PC-3 (cell line): Measurements from ENCODE around the gene NHS. TPM values are rescaled to one million over a fixed set of nuclear protein-coding genes. Genes with fewer than 3 reads are reported as not detected.

Source experiments
- ATAC-seq: fragments of 200-7000 bp; cut with Tn5 transposase; 2 replicates; pipeline ENCODE4 v1.9.1; 2020; ENCODE audit warnings: mild to moderate bottlenecking, moderate library complexity
- BruUV-seq: library from RNA; stranded (reverse); fragments of 400-500 nt; replicated peaks from 2 replicates; lab custom pipeline; 2021; lab: Mats Ljungman, UMichigan
- CTCF ChIA-PET: fragments of 300-600 bp; sonication (Branson Sonifier 250); formaldehyde crosslinking; loops from one replicate; lab custom pipeline; 2022; ENCODE audit warnings: antibody characterized with exemption; lab: Charles Lee
- POLR2A ChIA-PET: fragments of 300-600 bp; sonication (Branson Sonifier 250); formaldehyde crosslinking; loops from one replicate; lab custom pipeline; 2022; ENCODE audit warnings: antibody characterized with exemption; ENCODE audit not compliant: unreplicated experiment; lab: Charles Lee
- DNase-seq: peaks from one replicate; pipeline ENCODE4 v3.0.0-alpha.2; 2015
- H2AFZ ChIP-seq: fragments of 300-600 bp; sonication (generic); 2 replicates; pipeline ENCODE4 v1.6.0; 2016; ENCODE audit warnings: antibody characterized with exemption, low read length
- H3F3A ChIP-seq: fragments of 300-600 bp; sonication (generic); one replicate; pipeline ENCODE4 v1.6.0; 2017; ENCODE audit warnings: antibody characterized with exemption, low read length, control low read depth, mild to moderate bottlenecking; ENCODE audit not compliant: unreplicated experiment
- H3K27ac ChIP-seq: fragments of 300-600 bp; sonication (generic); 2 replicates; pipeline ENCODE4 v1.5.1; 2016; ENCODE audit warnings: mild to moderate bottlenecking, low read length
- H3K27me3 ChIP-seq: fragments of 300-600 bp; sonication (generic); 2 replicates; pipeline ENCODE4 v1.6.1; 2016; ENCODE audit warnings: low read length, mixed read lengths
- H3K36me3 ChIP-seq: fragments of 300-600 bp; sonication (generic); 2 replicates; pipeline ENCODE4 v1.6.1; 2016; ENCODE audit warnings: low read depth, mixed run types, low read length, mixed read lengths
- H3K4me1 ChIP-seq: fragments of 300-600 bp; sonication (generic); 2 replicates; pipeline ENCODE4 v1.5.1; 2016; ENCODE audit warnings: low read length; ENCODE audit not compliant: insufficient read depth
- H3K4me2 ChIP-seq: fragments of 300-600 bp; sonication (generic); 2 replicates; pipeline ENCODE4 v1.6.0; 2016; ENCODE audit warnings: low read length
- H3K4me3 ChIP-seq: fragments of 300-600 bp; sonication (generic); 2 replicates; pipeline ENCODE4 v1.5.1; 2016; ENCODE audit warnings: mild to moderate bottlenecking, low read length, mixed read lengths
- H3K79me2 ChIP-seq: fragments of 300-600 bp; sonication (generic); 2 replicates; pipeline ENCODE4 v1.6.1; 2017; ENCODE audit warnings: low read length, mixed read lengths
- H3K9ac ChIP-seq: fragments of 300-600 bp; sonication (generic); 2 replicates; pipeline ENCODE4 v1.6.0; 2016; ENCODE audit warnings: mild to moderate bottlenecking, low read length
- H3K9me2 ChIP-seq: fragments of 300-600 bp; sonication (generic); replicated peaks from 2 replicates; pipeline ENCODE4 v1.6.1; 2016; ENCODE audit warnings: mixed run types, low read length, mixed read lengths
- H3K9me3 ChIP-seq: fragments of 300-600 bp; sonication (generic); 2 replicates; pipeline ENCODE4 v1.6.1; 2016; ENCODE audit warnings: low read length, mixed read lengths
- H4K20me1 ChIP-seq: fragments of 300-600 bp; sonication (generic); 2 replicates; pipeline ENCODE4 v1.6.1; 2016; ENCODE audit warnings: low read length, mixed read lengths
- CTCF ChIP-seq: fragments of 300-600 bp; sonication (generic); conservative IDR thresholded peaks from 2 replicates; pipeline ENCODE4 v1.5.1; 2017; ENCODE audit warnings: antibody characterized with exemption, low read depth, mild to moderate bottlenecking, low read length
- EZH2 ChIP-seq: fragments of 300-600 bp; sonication (generic); IDR thresholded peaks from one replicate; pipeline ENCODE4 v1.6.1; 2017; ENCODE audit warnings: antibody characterized with exemption, mild to moderate bottlenecking, low read length; ENCODE audit not compliant: unreplicated experiment
- EZH2phosphoT487 ChIP-seq: fragments of 300-600 bp; sonication (generic); IDR thresholded peaks from 2 replicates; pipeline ENCODE4 v1.6.1; 2018; ENCODE audit warnings: mild to moderate bottlenecking, antibody characterized with exemption, low read length, borderline replicate concordance
- intact Hi-C: fragments of 100-400 bp; cut with micrococcal nuclease; formaldehyde crosslinking; loops from 2 replicates; pipeline ENCODE4 v1.9.0; 2023
- total RNA-seq: library from RNA; depleted of rRNA; stranded (reverse); fragments of >200 nt; gene quantifications from 2 replicates; pipeline ENCODE4 v1.2.3, GENCODE V29; 2014

Gene NHS
- total RNA-seq, 1 experiment from 2014 or later: 4.9 TPM

DNA sequence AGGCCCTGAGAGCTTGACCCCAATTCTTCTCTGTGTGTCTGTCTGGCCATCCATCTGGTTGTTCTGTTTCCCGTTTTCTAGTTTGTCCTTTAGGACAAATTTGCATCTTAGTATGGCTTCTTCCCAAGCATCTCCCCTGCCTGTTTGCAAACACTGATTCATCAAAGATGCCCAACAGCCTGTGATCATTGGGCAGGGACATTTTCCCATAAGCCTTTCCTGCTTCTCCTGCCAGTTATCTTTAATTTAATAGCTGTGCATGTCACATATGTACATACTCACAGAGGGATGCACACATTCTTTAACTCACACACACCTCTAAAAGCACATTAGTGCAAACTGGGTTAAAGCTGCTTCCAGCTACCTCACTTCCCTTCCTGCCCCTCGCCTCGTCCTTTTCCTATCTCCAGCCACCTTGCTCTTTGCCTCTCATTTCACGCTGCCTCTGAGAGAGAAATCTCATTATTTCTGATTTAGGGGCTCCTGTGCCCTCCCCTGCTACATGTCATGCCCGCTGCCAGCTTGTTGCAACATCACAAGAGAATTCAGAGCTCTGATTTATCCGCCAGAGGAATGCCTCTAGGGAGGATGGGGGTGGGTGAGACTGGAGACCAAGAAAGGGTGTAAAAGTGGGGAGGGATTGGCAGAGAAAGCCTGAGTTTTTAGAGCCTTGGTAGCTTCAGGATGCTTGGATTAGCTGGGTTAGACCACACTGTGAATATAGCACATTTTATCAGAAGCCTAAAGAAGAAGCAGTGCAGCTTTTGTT, 100.6 kb downstream of the NHS start:
- Histone ChIP-seq H2AFZ (no peak overlapping the region), H3K27me3 (no peaks in the 10 kb centered on the region), H3K4me1 (peaks cover 26% of the 10 kb centered on the region), H3K79me2 (0 out of 2 replicates have a peak, but pooled peaks cover 4% of the 10 kb centered on the region), H3K4me3 (no peak overlapping the region), H3K9ac (peak overlapping the region; percentile 26; the same call in 1 of the 2 replicates), H3K4me2 (peak overlapping the region; percentile 29; the same call in 1 of the 2 replicates), H3K27ac (peak overlapping the region; percentile 77), H3K9me2 (no peaks in the 10 kb centered on the region), H4K20me1 (no peaks in the 10 kb centered on the region), H3F3A (no peaks in the 10 kb centered on the region), H3K9me3 (no peaks in the 10 kb centered on the region), H3K36me3 (no peaks in the 10 kb centered on the region)
- no peak for TF ChIP-seq EZH2
- no peak for TF ChIP-seq EZH2phosphoT487
- TF ChIP-seq CTCF: no peak
- POLR2A ChIA-PET: interaction anchor here (0.7 kb wide), 1 partner anchor 63 kb away, joined by 3 read pairs; no protein-coding TSS in a partner anchor
- no TSS peak for BruUV-seq
- peak; percentile 44 for ATAC-seq
- peak; percentile 42 for DNase-seq
- intact Hi-C loops: no loop called here
- CTCF ChIA-PET: no interaction called here

- 0 out of 2 replicates have a peak, but pooled peaks cover 4% of the 10 kb centered on the region for H3K79me2 ChIP-seq
- peaks cover 26% of the 10 kb centered on the region for H3K4me1 ChIP-seq
- no peaks in the 10 kb centered on the region for H4K20me1 ChIP-seq
- BruUV-seq: no TSS peak
- ChIA-PET CTCF (no interaction called here), POLR2A (interaction anchor here (0.7 kb wide), 1 partner anchor 64 kb away, joined by 3 read pairs; no protein-coding TSS in a partner anchor)
- no peaks in the 10 kb centered on the region for H3K9me2 ChIP-seq
- no peaks in the 10 kb centered on the region for H3K27me3 ChIP-seq
- H3K4me2 ChIP-seq: no peak overlapping the region
- ATAC-seq (no peak), DNase-seq (no peak)
- H3K36me3 ChIP-seq: no peaks in the 10 kb centered on the region
- no peak overlapping the region for H2AFZ ChIP-seq
- no peak overlapping the region for H3K4me3 ChIP-seq
- no peaks in the 10 kb centered on the region for H3F3A ChIP-seq
- TF ChIP-seq CTCF (no peak), EZH2phosphoT487 (no peak), EZH2 (no peak)
- no peak overlapping the region for H3K9ac ChIP-seq
- intact Hi-C loops: no loop called here
- H3K27ac ChIP-seq: no peak overlapping the region
- H3K9me3 ChIP-seq: no peaks in the 10 kb centered on the region
These were observed 101.4 kb downstream of the NHS start for GRCh38 chrX:17476411-17476810.

GRCh38 chrX:17481086-17481485, 106.1 kb downstream of the NHS start:
- no peaks in the 10 kb centered on the region for H3K27me3 ChIP-seq
- H3K36me3 ChIP-seq: no peaks in the 10 kb centered on the region
- no peak overlapping the region for H3K9ac ChIP-seq
- H4K20me1 ChIP-seq: no peaks in the 10 kb centered on the region
- H3K79me2 ChIP-seq: no peaks in the 10 kb centered on the region
- no peak overlapping the region for H3K27ac ChIP-seq
- H3K4me2 ChIP-seq: no peak overlapping the region
- H3K4me1 ChIP-seq: peaks cover 5% of the 10 kb centered on the region; the same call in 1 of the 2 replicates
- H3F3A ChIP-seq: no peaks in the 10 kb centered on the region
- TF ChIP-seq EZH2 (no peak), CTCF (no peak), EZH2phosphoT487 (no peak)
- intact Hi-C loops: no loop called here
- no TSS peak for BruUV-seq
- H3K9me2 ChIP-seq: no peaks in the 10 kb centered on the region
- DNase-seq (no peak), ATAC-seq (no peak)
- CTCF ChIA-PET: no interaction called here
- no peak overlapping the region for H2AFZ ChIP-seq
- H3K4me3 ChIP-seq: no peak overlapping the region
- H3K9me3 ChIP-seq: no peaks in the 10 kb centered on the region
- POLR2A ChIA-PET: no interaction called here
